Right kidney (tissue), 1 donor: ENCODE data around the gene TMEM256.

ENCODE experiments used
- DNase-seq: peaks from one replicate; pipeline ENCODE4 v3.0.0-alpha.2; 2016

The TMEM256 gene

GRCh38 chr17:7355573-7355972, 48.3 kb downstream of the TMEM256 start:
- no peak for DNase-seq

GRCh38 chr17:7355053-7355452, 48.8 kb downstream of the TMEM256 start, which contains the start of gene TMEM95:
Gene TMEM95, plus strand, starts transcription at chr17:7355156. Its CDS starts 49 bp downstream, at chr17:7355205.
- no peak for DNase-seq

GRCh38 chr17:7354262-7354843, 49.5 kb downstream of the TMEM256 start:
- no peak for DNase-seq
